ENCODE results near the gene UBAP1L. TPM values are rescaled to one million over a fixed set of nuclear protein-coding genes. Genes with fewer than 3 reads are reported as not detected.

The UBAP1L gene
- total RNA-seq, 1 experiment from 2014 or later = 1.7 TPM

GRCh38 chr15:65066001-65066634 is 48.9 kb downstream of the UBAP1L start:
- POLR2A ChIA-PET = interaction anchor here (0.7 kb wide), 1 partner anchor 10 kb away, joined by 3 read pairs; no protein-coding TSS in a partner anchor
- H3K4me1 ChIP-seq (ENCODE audit: control insufficient read depth, insufficient read depth, low read length) = no peaks in the 10 kb centered on the region
- no peak for TF ChIP-seq TCF7L2 (IDR thresholded peaks at IDR 0.05; ENCODE audit: low read depth, low read length)
- TF ChIP-seq, protein P1, sequence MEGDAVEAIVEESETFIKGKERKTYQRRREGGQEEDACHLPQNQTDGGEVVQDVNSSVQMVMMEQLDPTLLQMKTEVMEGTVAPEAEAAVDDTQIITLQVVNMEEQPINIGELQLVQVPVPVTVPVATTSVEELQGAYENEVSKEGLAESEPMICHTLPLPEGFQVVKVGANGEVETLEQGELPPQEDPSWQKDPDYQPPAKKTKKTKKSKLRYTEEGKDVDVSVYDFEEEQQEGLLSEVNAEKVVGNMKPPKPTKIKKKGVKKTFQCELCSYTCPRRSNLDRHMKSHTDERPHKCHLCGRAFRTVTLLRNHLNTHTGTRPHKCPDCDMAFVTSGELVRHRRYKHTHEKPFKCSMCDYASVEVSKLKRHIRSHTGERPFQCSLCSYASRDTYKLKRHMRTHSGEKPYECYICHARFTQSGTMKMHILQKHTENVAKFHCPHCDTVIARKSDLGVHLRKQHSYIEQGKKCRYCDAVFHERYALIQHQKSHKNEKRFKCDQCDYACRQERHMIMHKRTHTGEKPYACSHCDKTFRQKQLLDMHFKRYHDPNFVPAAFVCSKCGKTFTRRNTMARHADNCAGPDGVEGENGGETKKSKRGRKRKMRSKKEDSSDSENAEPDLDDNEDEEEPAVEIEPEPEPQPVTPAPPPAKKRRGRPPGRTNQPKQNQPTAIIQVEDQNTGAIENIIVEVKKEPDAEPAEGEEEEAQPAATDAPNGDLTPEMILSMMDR (IDR thresholded peaks at IDR 0.05) = no peak
- no peak for TF ChIP-seq POLR2AphosphoS5 (IDR thresholded peaks at IDR 0.05; ENCODE audit: low read depth, low read length)
- no peak for TF ChIP-seq SIN3A (IDR thresholded peaks at IDR 0.05; ENCODE audit: borderline replicate concordance, insufficient read depth, low read depth, low read length)
- TF ChIP-seq, protein P2, sequence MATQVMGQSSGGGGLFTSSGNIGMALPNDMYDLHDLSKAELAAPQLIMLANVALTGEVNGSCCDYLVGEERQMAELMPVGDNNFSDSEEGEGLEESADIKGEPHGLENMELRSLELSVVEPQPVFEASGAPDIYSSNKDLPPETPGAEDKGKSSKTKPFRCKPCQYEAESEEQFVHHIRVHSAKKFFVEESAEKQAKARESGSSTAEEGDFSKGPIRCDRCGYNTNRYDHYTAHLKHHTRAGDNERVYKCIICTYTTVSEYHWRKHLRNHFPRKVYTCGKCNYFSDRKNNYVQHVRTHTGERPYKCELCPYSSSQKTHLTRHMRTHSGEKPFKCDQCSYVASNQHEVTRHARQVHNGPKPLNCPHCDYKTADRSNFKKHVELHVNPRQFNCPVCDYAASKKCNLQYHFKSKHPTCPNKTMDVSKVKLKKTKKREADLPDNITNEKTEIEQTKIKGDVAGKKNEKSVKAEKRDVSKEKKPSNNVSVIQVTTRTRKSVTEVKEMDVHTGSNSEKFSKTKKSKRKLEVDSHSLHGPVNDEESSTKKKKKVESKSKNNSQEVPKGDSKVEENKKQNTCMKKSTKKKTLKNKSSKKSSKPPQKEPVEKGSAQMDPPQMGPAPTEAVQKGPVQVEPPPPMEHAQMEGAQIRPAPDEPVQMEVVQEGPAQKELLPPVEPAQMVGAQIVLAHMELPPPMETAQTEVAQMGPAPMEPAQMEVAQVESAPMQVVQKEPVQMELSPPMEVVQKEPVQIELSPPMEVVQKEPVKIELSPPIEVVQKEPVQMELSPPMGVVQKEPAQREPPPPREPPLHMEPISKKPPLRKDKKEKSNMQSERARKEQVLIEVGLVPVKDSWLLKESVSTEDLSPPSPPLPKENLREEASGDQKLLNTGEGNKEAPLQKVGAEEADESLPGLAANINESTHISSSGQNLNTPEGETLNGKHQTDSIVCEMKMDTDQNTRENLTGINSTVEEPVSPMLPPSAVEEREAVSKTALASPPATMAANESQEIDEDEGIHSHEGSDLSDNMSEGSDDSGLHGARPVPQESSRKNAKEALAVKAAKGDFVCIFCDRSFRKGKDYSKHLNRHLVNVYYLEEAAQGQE (IDR thresholded peaks at IDR 0.05; ENCODE audit: insufficient read depth in 1 of 2, low read depth in 2 of 2, low read length in 1 of 2) = no peak
- no TSS peak for BruUV-seq (replicated peaks)
- ATAC-seq (no peak), DNase-seq (ENCODE audit: low read depth, low spot score) (no peak)
- H3K27ac ChIP-seq (ENCODE audit: low read length) = no peak overlapping the region
- H3K27me3 ChIP-seq (ENCODE audit: control insufficient read depth, insufficient read depth, low read length) = peaks cover 6% of the 10 kb centered on the region; the same call in 1 of the 2 replicates
- in situ Hi-C loops (cut with HindIII; ENCODE audit: low pct_unique_long_range_greater_than_20kb, low sequenced_read_pairs) = no loop called here
- CTCF ChIA-PET = interaction anchor here (0.7 to 1.8 kb wide), 3 partner anchors 12 to 656 kb away, joined by 3 to 4 read pairs (median 3); no protein-coding TSS in a partner anchor
- intact Hi-C loops (cut with micrococcal nuclease; ENCODE audit: unreplicated experiment) = no loop called here
- H3K4me3 ChIP-seq (ENCODE audit: low read depth in 2 of 2, low read length in 2 of 2) = no peak overlapping the region
- H3K36me3 ChIP-seq (ENCODE audit: control insufficient read depth, insufficient read depth, low read length) = no peaks in the 10 kb centered on the region
- no peaks in the 10 kb centered on the region for H3K9me3 ChIP-seq (ENCODE audit: control insufficient read depth, insufficient read depth, low read depth, low read length)

DNA sequence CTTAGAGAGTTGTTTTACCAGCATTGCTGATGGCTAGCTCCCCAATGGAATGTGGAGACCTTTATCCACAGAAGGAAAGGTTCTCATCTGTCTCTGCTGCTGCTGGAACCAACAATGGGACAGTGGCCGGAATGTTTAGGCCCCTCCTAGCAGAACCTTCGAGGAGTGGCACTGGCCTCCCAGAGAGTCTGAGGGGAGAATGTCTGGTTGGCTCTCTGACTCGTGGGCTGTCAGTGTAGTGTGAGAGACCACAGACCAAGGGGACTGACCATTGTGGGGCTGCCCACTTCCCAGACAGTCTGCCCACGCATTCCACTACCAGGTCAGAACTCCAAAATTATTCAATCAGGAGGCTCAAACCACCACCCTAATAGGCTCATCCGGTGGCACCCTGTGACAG is 52.3 kb downstream of the UBAP1L start:
- Histone ChIP-seq H3K27ac (ENCODE audit: low read length) (no peak overlapping the region), H3K4me3 (ENCODE audit: low read depth in 2 of 2, low read length in 2 of 2) (no peak overlapping the region), H3K36me3 (ENCODE audit: control insufficient read depth, insufficient read depth, low read length) (no peaks in the 10 kb centered on the region), H3K27me3 (ENCODE audit: control insufficient read depth, insufficient read depth, low read length) (peaks cover 6% of the 10 kb centered on the region; the same call in 1 of the 2 replicates), H3K4me1 (ENCODE audit: control insufficient read depth, insufficient read depth, low read length) (no peaks in the 10 kb centered on the region), H3K9me3 (ENCODE audit: control insufficient read depth, insufficient read depth, low read depth, low read length) (no peaks in the 10 kb centered on the region)
- no peak for DNase-seq (ENCODE audit: low read depth, low spot score)
- TF ChIP-seq, protein P2 (IDR thresholded peaks at IDR 0.05; ENCODE audit: insufficient read depth in 1 of 2, low read depth in 2 of 2, low read length in 1 of 2) = no peak
- no peak for TF ChIP-seq POLR2AphosphoS5 (IDR thresholded peaks at IDR 0.05; ENCODE audit: low read depth, low read length)
- TF ChIP-seq TCF7L2 (IDR thresholded peaks at IDR 0.05; ENCODE audit: low read depth, low read length) = no peak
- TF ChIP-seq, protein P1 (IDR thresholded peaks at IDR 0.05) = no peak
- no peak for TF ChIP-seq SIN3A (IDR thresholded peaks at IDR 0.05; ENCODE audit: borderline replicate concordance, insufficient read depth, low read depth, low read length)
- BruUV-seq (replicated peaks) = no TSS peak
- intact Hi-C loops (cut with micrococcal nuclease; ENCODE audit: unreplicated experiment) = no loop called here
- in situ Hi-C loops (cut with HindIII; ENCODE audit: low pct_unique_long_range_greater_than_20kb, low sequenced_read_pairs) = no loop called here
- ChIA-PET CTCF (interaction anchor here (0.5 to 0.6 kb wide), 2 partner anchors 11 to 178 kb away, joined by 3 to 5 read pairs; no protein-coding TSS in a partner anchor), POLR2A (interaction anchor here (0.6 kb wide), 1 partner anchor 454 kb away, joined by 7 read pairs; no protein-coding TSS in a partner anchor)
- no peak for ATAC-seq

All from Panc1 (cell line).